Psoas muscle (tissue), 8 donors: ENCODE measurements around the gene FSTL5. TPM values are rescaled to one million over a fixed set of nuclear protein-coding genes. Genes with fewer than 3 reads are reported as not detected.

Experiments used
- ATAC-seq, 4 donors: fragments of 200-7000 bp; cut with Tn5 transposase; one replicate each; pipeline ENCODE4 v1.9.1; 2020; ENCODE audit warnings: moderate library complexity in 3 of 4, mild to moderate bottlenecking in 2 of 4
- DNase-seq, 2 donors: peaks; one replicate each; pipeline ENCODE4 v3.0.0-alpha.2; 2020
- H3K27ac ChIP-seq: fragments of 200-600 bp; one replicate; pipeline ENCODE4 v1.8.0; 2022
- H3K27me3 ChIP-seq, 3 donors: fragments of 200-600 bp in 1 of 3; one replicate each; pipeline versions ENCODE4 v1.6.1 to v1.8.0; 2013 to 2022; ENCODE audit warnings: low read length in 2 of 3, mild to moderate bottlenecking in 2 of 3, moderate library complexity in 1 of 3; ENCODE audit not compliant: insufficient read depth in 3 of 3
- H3K36me3 ChIP-seq, 2 donors: fragments of 200-600 bp in 1 of 2; one replicate each; pipeline versions ENCODE4 v1.6.1 to v1.8.0; 2013 to 2022; ENCODE audit warnings: low read depth in 1 of 2, mild to moderate bottlenecking in 1 of 2, moderate library complexity in 1 of 2; ENCODE audit not compliant: insufficient read depth in 1 of 2
- H3K4me1 ChIP-seq: fragments of 200-600 bp; one replicate; pipeline ENCODE4 v1.8.0; 2022
- H3K4me3 ChIP-seq: fragments of 200-600 bp; one replicate; pipeline ENCODE4 v1.8.0; 2022; ENCODE audit warnings: mild to moderate bottlenecking
- H3K9me3 ChIP-seq: fragments of 200-600 bp; one replicate; pipeline ENCODE4 v1.8.0; 2022
- CTCF ChIP-seq: fragments of 200-600 bp; IDR thresholded peaks from one replicate; pipeline ENCODE4 v1.8.0; 2022; ENCODE audit warnings: antibody characterized with exemption
- WGBS, 3 donors: extraction: QIAGEN DNeasy Blood & Tissue Kit; methylation state at CpG; one replicate each; pipeline versions ENCODE4 v1.1.6 to v1.1.7; 2013; 5-methylcytosine and 5-hydroxymethylcytosine counted together
- intact Hi-C, 2 donors: fragments of 100-400 bp; cut with DNase I; formaldehyde crosslinking; loops; one replicate each; pipeline versions ENCODE4 v1.11.0 to v1.14.2; 2022
- polyA plus RNA-seq, 3 donors: library from polyadenylated mRNA; stranded (reverse); fragments of 200-250 nt; gene quantifications; one replicate each; pipeline ENCODE4 v1.2.3, GENCODE V29; 2013
- total RNA-seq, 4 donors: library from RNA; stranded (reverse); fragmentation: NEBNext Ultra II Directional in 2 of 4; extraction: Animal tissue kit (Norgen Biotek cat#: 25700) in 2 of 4; gene quantifications; one replicate each; pipeline versions ENCODE4 v1.2.1 to v1.2.4, GENCODE V29; 2021 to 2023
- donor health status: healthy with polysubstance abuse.
- donor health status: DM: no; HTN: no; CAD: no; lungs with moderate emphysema.
- donor health status: Bipolar disorder and iron deficiency.
- donor health status: healthy.
- donor health status: DM: yes; HTN: yes; CAD: no.
- donor health status: DM: no; HTN: no; CAD: no.
- donor health status: DM: no; HTN: no; CAD: no.
- donor health status: DM: yes; HTN: yes; CAD: no.

FSTL5 gene
- total and polyA plus RNA-seq, 7 donors = 0.01 TPM; not detected in 4

- no peak overlapping the region for H3K27ac ChIP-seq
- no peaks in the 10 kb centered on the region for H3K4me1 ChIP-seq
- no peak for ATAC-seq
- no peak for DNase-seq
- intact Hi-C loops = no loop called here
- H3K4me3 ChIP-seq = no peak overlapping the region
- H3K36me3 ChIP-seq = no peaks in the 10 kb centered on the region
- no peaks in the 10 kb centered on the region for H3K27me3 ChIP-seq
- WGBS, 3 donors = 69 to 83% (median 71%) methylated on average over 1 of the region's 1 CpG
- TF ChIP-seq CTCF = no peak
- H3K9me3 ChIP-seq = no peaks in the 10 kb centered on the region
Observed at GRCh38 chr4:161717084-161717483, 446.7 kb downstream of the FSTL5 start.

GRCh38 chr4:161714931-161715330 lies 448.9 kb downstream of the FSTL5 start:
- no peak for DNase-seq
- intact Hi-C loops = no loop called here
- no peak for ATAC-seq
- 29 to 44% (median 37%) methylated on average over 1 of the region's 1 CpG for WGBS, 3 donors
- Histone ChIP-seq H3K4me1 (no peaks in the 10 kb centered on the region), H3K4me3 (no peak overlapping the region), H3K9me3 (no peaks in the 10 kb centered on the region), H3K27me3 (no peaks in the 10 kb centered on the region), H3K36me3 (no peaks in the 10 kb centered on the region), H3K27ac (no peak overlapping the region)
- TF ChIP-seq CTCF = no peak

GRCh38 chr4:161714022-161714751 lies 449.6 kb downstream of the FSTL5 start:
- no peak for TF ChIP-seq CTCF
- DNase-seq (no peak), ATAC-seq (no peak)
- Histone ChIP-seq H3K36me3 (no peaks in the 10 kb centered on the region), H3K4me3 (no peak overlapping the region), H3K27ac (no peak overlapping the region), H3K27me3 (no peaks in the 10 kb centered on the region), H3K4me1 (no peaks in the 10 kb centered on the region), H3K9me3 (no peaks in the 10 kb centered on the region)
- 23 to 32% (median 26%) methylated on average over 2 of the region's 2 CpGs for WGBS, 3 donors
- intact Hi-C loops = no loop called here

- Histone ChIP-seq H3K9me3 (no peaks in the 10 kb centered on the region), H3K27ac (no peak overlapping the region), H3K36me3 (no peaks in the 10 kb centered on the region), H3K27me3 (no peaks in the 10 kb centered on the region), H3K4me1 (no peaks in the 10 kb centered on the region), H3K4me3 (no peak overlapping the region)
- WGBS, 3 donors = 35 to 42% (median 37%) methylated on average over 3 of the region's 3 CpGs
- DNase-seq (no peak), ATAC-seq (no peak)
- intact Hi-C loops = no loop called here
- no peak for TF ChIP-seq CTCF
Observed at GRCh38 chr4:161704653-161705052, 459.1 kb downstream of the FSTL5 start.

- no peak for DNase-seq
- H3K27me3 ChIP-seq = no peaks in the 10 kb centered on the region
- 76 to 79% (median 77%) methylated on average over 4 of the region's 4 CpGs for WGBS, 3 donors
Observed at GRCh38 chr4:161704040-161704439, 459.8 kb downstream of the FSTL5 start.

More at GRCh38 chr4:161704040-161704439, 459.8 kb downstream of the FSTL5 start:
- TF ChIP-seq CTCF = no peak
- intact Hi-C loops = no loop called here
- Histone ChIP-seq H3K9me3 (no peaks in the 10 kb centered on the region), H3K36me3 (no peaks in the 10 kb centered on the region), H3K4me1 (no peaks in the 10 kb centered on the region), H3K27ac (no peak overlapping the region), H3K4me3 (no peak overlapping the region)
- no peak for ATAC-seq
